GM19324 (cell line): ENCODE results near the gene SPTB.

Experiments
- ATAC-seq: cut with Tn5 transposase; IDR thresholded peaks from one replicate; pipeline ENCODE4 v1.9.1; 2021; ENCODE audit warnings: mild to moderate bottlenecking, moderate library complexity; ENCODE audit not compliant: unreplicated experiment, low FRiP score

Gene SPTB

GRCh38 chr14:64795211-64795610 is 84.5 kb downstream of the SPTB start:
- ATAC-seq = no peak

DNA sequence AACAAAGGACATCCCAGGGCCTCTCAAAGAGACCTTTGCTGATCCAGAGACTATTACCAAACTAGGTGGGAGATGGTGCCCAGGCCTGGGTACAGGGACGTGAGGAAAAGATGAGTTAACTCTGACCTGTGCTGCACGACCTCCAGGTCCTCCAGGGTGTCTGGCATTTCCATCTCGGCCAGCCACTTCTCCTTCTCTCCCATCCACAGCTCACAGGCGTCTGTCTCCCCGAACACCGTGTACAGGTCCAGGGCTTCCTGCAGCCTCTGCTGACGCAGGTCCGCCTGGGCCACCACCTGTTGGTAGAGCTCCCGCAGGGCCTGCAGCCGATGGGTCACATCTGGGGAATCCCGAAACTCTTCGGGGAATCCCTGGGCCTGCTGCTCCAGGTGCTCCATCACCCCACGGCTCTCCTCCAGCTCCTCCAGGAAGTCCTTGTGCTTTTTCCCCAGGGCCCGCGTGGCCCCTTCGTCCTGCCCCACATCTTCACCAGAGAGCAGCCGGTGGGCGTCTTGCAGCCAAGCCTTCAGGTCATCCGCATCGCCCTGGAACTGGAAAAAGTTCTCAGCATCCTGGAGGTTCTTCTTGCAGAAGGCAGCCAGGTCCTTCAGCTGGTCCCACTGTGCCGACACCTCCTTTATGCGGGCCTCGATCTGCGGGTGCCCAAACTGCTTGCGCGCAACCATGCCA is 86.7 kb downstream of the SPTB start:
- ATAC-seq = no peak

GRCh38 chr14:64792231-64792630 is 87.5 kb downstream of the SPTB start:
- no peak for ATAC-seq

- no peak for ATAC-seq
These were observed 89.2 kb downstream of the SPTB start for GRCh38 chr14:64790478-64790877.

DNA sequence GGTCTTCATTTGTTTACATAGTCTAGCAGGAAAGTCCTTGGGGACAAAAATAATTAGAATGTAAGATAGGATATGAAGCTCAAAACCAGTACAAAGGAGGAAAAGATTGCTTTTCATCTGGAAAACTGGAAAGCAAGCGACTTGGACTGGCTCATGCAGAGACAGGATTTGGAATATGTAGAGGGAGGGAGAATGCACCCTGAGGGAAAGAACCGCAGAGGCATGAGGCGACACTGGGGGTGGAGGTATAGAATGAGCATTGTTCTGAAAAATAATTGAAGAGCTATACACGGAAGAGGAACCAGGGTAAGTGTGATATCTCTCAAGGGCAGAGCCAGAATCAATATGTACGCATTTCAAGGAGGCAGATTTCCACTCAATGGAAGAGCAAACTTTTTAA is 90.0 kb downstream of the SPTB start:
- ATAC-seq = no peak

- no peak for ATAC-seq
These were observed 91.0 kb downstream of the SPTB start for GRCh38 chr14:64788706-64789105.

- no peak for ATAC-seq
These were observed 92.1 kb downstream of the SPTB start for GRCh38 chr14:64787619-64788018.

- no peak for ATAC-seq
These were observed 93.2 kb downstream of the SPTB start for GRCh38 chr14:64786296-64787149.

- ATAC-seq = no peak
These were observed 95.7 kb downstream of the SPTB start for GRCh38 chr14:64784006-64784405.

DNA sequence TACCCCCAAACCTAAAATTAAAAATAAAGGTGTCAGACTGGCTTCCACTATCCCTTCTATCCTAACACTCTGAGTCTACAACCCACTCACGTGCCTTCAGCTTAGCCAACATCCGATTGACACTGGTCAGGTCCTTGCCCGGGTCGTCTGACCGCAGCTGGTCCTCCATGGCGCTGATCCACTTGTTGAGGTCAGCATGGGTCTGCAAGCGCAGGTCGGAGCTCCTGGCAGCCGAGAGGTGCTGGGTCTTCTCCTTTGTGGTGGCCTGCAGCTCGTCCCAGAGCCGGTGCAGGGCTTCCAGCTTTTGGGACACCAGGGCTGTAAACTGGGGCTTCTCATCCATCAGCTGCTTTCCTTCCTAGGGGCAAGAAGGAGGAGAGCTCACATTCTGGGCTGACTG is 97.5 kb downstream of the SPTB start:
- ATAC-seq = no peak

- ATAC-seq = no peak
These were observed 100.2 kb downstream of the SPTB start for GRCh38 chr14:64779472-64779871.

DNA sequence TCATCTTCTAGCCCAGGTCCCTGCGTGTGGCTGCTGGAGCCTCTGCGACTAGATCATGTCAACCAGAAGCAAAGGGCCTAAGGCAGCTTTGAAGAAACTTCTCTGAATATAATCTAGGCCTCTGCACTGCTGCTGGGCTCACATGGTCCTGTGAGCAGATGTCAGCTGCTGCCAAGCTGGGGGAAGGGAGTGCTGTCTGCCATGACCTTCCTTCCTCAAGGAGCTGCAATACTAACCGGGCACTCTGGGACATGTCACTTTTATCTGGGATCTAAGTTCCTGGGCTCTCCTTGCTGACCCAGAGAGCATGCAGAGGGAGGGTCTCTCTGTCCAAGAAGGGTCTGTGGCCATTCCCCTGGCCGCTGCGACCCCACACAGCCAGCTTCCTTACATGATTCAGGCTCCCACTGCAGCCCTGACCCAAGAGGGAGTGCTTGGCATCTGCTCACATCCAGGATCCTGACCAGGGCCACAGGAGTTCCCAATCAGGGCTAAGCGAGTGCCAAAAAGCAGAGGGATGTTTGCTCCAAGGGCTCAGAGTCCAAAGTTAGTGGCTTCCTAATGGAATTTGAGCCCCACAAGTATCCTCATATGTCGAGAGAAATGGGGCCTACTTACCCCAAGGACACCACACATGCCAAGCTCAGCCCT is 101.5 kb downstream of the SPTB start:
- ATAC-seq = no peak

GRCh38 chr14:64777461-64777860 is 102.2 kb downstream of the SPTB start:
- no peak for ATAC-seq

- ATAC-seq = no peak
These were observed 104.5 kb downstream of the SPTB start for GRCh38 chr14:64775081-64775777.

GRCh38 chr14:64774272-64774671 is 105.4 kb downstream of the SPTB start:
- no peak for ATAC-seq

DNA sequence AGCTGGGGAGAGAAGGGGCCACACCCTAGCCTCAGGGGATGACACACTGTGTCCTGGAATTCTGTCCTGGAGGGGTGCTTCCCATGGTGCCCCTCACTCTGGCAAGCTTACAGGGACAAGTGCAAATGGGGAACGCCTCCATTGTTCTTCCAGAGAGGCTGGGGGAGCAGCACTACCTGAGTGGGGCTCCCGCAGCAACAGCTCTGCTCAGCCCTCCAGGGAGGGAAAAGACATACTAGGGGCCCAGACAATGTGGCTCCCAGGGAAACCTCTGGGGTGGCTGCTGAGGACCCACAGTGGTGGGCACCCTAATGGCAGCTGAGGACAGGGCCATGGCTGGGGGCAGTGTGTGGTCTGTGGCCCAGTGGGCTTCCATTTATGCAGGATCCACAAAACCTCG is 106.1 kb downstream of the SPTB start:
- ATAC-seq = no peak

GRCh38 chr14:64773046-64773445 is 106.7 kb downstream of the SPTB start:
- ATAC-seq = no peak

GRCh38 chr14:64772397-64772950 is 107.2 kb downstream of the SPTB start:
- ATAC-seq = no peak

- ATAC-seq = no peak
These were observed 108.5 kb downstream of the SPTB start for GRCh38 chr14:64771161-64771560.

- no peak for ATAC-seq
These were observed 109.0 kb downstream of the SPTB start for GRCh38 chr14:64770751-64771150.
